BE2C (cell line): ENCODE results near the gene PGM5.
"Not testable (repeated sequence)": the region's sequence is repeated elsewhere in the genome, so short reads cannot be mapped to it uniquely, and the experiment has no call there.

ENCODE experiments used
- DNase-seq: peaks from one replicate; pipeline ENCODE4 v3.0.0-alpha.2; 2020
- H3K27me3 ChIP-seq: fragments of 250-450 bp; sonication (Bioruptor Pico); 2 replicates; pipeline ENCODE4 v1.5.1; 2020; ENCODE audit warnings: mild to moderate bottlenecking
- H3K36me3 ChIP-seq: fragments of 250-450 bp; sonication (Bioruptor Pico); 2 replicates; pipeline ENCODE4 v1.5.1; 2020; ENCODE audit warnings: mild to moderate bottlenecking
- H3K4me1 ChIP-seq: fragments of 250-450 bp; sonication (Bioruptor Pico); 2 replicates; pipeline ENCODE4 v1.5.1; 2020
- H3K4me3 ChIP-seq: 2 replicates; pipeline ENCODE4 v1.5.1; 2011; ENCODE audit warnings: low read depth, low read length
- H3K9me3 ChIP-seq: fragments of 250-450 bp; sonication (Bioruptor Pico); 2 replicates; pipeline ENCODE4 v1.5.1; 2020
- TF ChIP-seq, protein P1 (sequence below): IDR thresholded peaks from 2 replicates; pipeline ENCODE4 v1.5.1; 2012; ENCODE audit warnings: mild to moderate bottlenecking, low read depth, low read length

The PGM5 gene

DNA sequence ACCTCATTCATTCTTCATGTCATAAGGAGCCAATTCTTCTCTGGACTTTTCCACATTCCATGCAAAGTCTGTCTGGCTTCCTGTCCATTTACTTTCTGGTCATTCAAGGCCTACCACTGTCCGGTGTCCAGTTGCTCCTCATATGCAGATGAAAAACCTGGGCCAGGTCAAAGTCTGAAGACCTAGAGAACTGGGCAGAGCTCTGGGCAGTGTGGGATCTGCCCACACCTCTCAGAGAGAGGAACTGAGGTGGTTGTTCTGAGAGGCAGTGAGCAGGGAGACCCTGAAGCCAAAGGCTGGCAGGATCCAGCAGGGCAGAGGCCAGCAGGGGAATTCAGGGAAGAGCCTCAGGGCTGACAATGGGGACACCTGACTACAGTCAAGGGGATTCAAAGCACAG, 58.7 kb downstream of the PGM5 start:
- not testable (repeated sequence) for H3K27me3 ChIP-seq, H3K36me3 ChIP-seq, DNase-seq, H3K9me3 ChIP-seq, H3K4me3 ChIP-seq, H3K4me1 ChIP-seq

DNA sequence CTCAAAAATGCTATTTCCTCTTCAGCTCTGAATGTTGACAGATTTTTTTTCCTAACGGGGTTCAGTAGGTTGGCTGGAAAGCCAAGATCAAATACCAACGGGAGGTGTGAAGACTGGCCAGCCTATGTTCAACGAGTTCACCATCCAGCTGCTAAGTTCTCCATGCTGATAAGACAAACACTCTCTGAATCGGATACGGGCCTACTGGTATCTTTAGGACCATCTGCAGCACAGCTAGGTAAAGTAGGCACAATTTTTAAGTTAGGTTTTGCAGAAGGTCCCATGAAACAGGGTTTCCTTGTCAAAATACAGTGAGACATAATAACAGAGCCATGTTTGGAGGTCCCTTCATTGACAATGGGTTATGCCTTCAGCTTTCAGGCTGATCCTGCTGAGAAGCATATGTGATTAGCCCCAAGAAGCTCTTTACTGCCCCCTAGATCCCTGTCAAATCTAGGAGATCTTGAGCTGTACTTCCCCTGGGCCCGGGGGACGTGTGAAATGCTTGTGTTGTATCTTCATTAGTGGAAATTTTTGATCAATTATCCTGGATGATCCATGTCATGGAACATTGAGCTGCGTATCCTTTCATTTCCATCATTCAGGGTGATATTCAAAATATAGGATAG, 60.6 kb downstream of the PGM5 start:
- Histone ChIP-seq H3K4me1 (no peaks in the 10 kb centered on the region), H3K9me3 (no peaks in the 10 kb centered on the region), H3K4me3 (no peak overlapping the region), H3K36me3 (no peaks in the 10 kb centered on the region), H3K27me3 (no peaks in the 10 kb centered on the region)
- no peak for DNase-seq
- TF ChIP-seq, protein P1, sequence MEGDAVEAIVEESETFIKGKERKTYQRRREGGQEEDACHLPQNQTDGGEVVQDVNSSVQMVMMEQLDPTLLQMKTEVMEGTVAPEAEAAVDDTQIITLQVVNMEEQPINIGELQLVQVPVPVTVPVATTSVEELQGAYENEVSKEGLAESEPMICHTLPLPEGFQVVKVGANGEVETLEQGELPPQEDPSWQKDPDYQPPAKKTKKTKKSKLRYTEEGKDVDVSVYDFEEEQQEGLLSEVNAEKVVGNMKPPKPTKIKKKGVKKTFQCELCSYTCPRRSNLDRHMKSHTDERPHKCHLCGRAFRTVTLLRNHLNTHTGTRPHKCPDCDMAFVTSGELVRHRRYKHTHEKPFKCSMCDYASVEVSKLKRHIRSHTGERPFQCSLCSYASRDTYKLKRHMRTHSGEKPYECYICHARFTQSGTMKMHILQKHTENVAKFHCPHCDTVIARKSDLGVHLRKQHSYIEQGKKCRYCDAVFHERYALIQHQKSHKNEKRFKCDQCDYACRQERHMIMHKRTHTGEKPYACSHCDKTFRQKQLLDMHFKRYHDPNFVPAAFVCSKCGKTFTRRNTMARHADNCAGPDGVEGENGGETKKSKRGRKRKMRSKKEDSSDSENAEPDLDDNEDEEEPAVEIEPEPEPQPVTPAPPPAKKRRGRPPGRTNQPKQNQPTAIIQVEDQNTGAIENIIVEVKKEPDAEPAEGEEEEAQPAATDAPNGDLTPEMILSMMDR: peak; percentile 31

DNA sequence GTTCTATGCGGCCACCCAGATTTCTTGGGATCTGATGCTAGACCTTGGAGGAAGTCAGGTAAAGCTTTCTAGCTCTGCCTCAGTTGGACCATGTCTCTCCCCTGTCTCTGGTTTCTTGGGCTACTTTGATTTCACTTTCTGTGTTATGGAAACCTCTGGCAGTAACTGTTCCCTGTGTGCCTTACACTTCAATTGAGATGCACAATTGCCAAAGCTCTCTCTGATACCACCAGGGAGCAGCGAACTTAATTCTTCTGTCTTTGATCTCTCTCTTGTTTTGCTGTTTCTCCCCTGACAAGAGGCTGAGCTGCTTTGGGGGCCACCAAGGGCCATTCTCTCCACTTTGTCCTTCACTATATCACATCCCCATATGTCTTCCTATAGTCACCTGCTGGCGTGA, 61.4 kb downstream of the PGM5 start:
- DNase-seq: no peak
- TF ChIP-seq, protein P1: no peak
- H3K36me3 ChIP-seq: no peaks in the 10 kb centered on the region

DNA sequence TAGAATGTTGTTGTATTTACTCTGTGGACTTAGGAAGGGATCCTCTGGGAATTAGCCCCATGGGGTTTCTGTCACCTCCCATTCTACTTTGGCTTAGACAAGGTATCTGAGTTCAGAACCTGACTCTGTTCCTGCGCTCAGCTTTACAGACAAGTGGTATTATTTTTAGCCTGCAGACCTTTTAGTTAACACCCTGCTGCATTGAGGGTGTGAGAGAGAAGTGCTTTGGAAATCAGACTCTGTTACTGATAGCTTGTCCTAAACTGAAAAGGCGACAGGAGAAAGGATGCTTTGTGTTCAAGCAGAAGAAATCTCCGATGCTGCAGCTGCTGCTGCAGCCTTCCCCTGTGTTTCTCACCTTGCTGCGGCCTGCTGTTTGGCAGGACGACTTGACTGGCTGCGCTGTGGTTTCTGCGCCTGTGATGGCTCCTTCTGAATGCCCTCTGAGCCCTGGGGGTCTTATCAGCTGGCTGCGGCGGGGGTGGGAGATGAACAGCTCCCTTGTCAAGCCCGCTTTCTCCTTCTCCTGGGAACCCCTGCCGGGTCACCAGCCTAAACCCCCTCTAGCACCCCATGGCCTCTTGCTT, 61.9 kb downstream of the PGM5 start:
- H3K27me3 ChIP-seq: no peaks in the 10 kb centered on the region
- no peaks in the 10 kb centered on the region for H3K36me3 ChIP-seq
- no peaks in the 10 kb centered on the region for H3K9me3 ChIP-seq
- no peaks in the 10 kb centered on the region for H3K4me1 ChIP-seq
- no peak for DNase-seq
- H3K4me3 ChIP-seq: no peak overlapping the region
- TF ChIP-seq, protein P1: no peak

More for the DNA sequence above, 61.4 kb downstream of the PGM5 start:
- H3K4me3 ChIP-seq: no peak overlapping the region
- H3K9me3 ChIP-seq: no peaks in the 10 kb centered on the region
- no peaks in the 10 kb centered on the region for H3K27me3 ChIP-seq
- H3K4me1 ChIP-seq: no peaks in the 10 kb centered on the region

DNA sequence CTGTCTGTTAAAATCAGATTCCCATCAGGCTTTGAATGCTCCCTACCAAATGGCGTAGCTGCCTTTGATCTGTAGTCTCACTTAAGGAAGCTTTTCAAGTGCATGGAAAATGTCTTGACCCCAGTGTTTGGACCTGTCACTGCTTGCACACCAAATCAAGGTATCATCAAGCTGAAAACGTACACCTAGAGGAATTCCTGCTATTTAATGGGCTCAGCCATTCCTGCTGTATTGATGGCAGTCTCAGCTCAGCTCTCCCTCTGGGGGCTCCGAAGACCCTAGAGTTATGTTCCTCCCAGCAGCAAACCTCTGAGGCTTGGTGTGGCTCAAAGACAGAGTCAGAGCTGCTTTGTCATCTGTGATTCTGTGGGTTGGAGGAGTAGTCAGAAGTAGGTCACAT, 63.5 kb downstream of the PGM5 start:
- DNase-seq: no peak
- no peaks in the 10 kb centered on the region for H3K4me1 ChIP-seq
- TF ChIP-seq, protein P1: no peak
- H3K36me3 ChIP-seq: no peaks in the 10 kb centered on the region
- no peaks in the 10 kb centered on the region for H3K9me3 ChIP-seq
- H3K27me3 ChIP-seq: no peaks in the 10 kb centered on the region
- no peak overlapping the region for H3K4me3 ChIP-seq

DNA sequence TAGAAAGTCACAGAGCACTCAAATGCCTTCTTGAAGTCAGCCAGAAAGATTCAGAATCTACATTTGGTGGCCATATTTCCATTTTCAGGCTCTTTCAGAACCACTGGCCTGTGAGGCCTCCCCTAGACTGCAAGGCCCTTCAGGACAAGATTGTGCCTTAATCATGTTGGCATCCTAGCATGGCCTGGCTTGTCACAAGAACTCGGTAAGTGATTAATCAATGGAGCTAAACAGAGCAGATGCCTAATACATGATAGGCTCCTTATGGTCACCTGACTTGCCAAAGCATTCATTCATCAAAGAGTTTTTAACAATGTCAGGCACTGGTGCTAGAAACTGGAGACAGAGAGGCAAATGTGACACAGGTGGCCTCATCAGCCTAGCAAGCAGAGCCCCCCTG, 70.3 kb downstream of the PGM5 start:
- Histone ChIP-seq H3K36me3 (no peaks in the 10 kb centered on the region), H3K9me3 (no peaks in the 10 kb centered on the region), H3K27me3 (no peaks in the 10 kb centered on the region), H3K4me1 (no peaks in the 10 kb centered on the region), H3K4me3 (no peak overlapping the region)
- DNase-seq: no peak
- TF ChIP-seq, protein P1: no peak
